Stimulated activated CD4-positive, alpha-beta T cell treated with anti-CD3 and anti-CD28 coated beads, Interleukin-12 subunit alpha, Interleukin-12 subunit beta, amount 100 ng/mL, for 48 hours (primary cell): ENCODE data around the gene PIP4K2B.
A peak's percentile ranks its signal among the peaks of the same experiment; 100 is the strongest.

Experiments used
- DNase-seq, 3 donors: peaks; one replicate each; pipeline ENCODE4 v3.0.0-alpha.2; 2020; ENCODE audit warnings: low read depth in 2 of 3, low spot score in 1 of 3

PIP4K2B gene

GRCh38 chr17:38779965-38780752 lies 19.2 kb downstream of the PIP4K2B start:
- DNase-seq = no peak

GRCh38 chr17:38777641-38778250 lies 21.6 kb downstream of the PIP4K2B start:
- no peak for DNase-seq

DNA sequence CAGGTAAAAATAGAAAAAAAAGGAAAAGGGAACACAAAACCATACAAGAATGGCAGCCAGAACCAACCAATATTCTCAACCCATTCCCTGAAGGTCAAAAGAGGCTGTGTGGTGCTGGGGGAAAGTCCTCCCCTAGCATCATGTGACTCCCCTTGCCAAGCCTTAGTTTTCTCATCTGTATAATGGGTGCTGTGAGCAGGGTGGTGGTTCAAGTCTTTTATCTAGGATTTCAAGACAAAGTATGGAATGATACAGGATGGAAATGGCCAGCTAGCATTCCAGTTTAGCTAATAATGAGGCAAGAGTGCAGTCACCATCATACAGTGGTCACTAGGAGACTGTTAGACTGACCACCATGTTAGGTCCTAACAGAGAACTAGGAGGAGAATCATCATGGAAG lies 26.1 kb downstream of the PIP4K2B start:
- no peak for DNase-seq

GRCh38 chr17:38768417-38768816 lies 30.9 kb downstream of the PIP4K2B start:
- no peak for DNase-seq

DNA sequence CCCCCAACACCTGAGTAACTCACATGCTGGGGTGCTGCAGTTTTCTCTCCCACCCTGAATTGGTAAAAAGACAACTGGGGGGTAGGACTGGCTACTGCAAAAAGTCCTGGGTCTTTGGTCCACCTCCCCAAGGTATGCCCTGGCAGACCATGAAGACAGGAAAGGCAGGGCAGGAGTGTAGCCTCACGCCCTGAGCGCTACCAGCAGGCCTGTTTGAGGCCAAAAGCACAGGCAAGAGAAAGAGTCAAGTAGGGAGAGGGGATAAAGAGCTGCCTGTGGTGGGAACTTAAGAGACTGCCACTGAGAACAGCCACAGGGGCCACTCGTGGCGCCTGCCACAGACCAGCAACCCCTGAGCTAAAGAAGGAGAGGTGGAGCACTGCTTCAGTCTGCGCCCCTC lies 33.0 kb downstream of the PIP4K2B start:
- no peak for DNase-seq

DNA sequence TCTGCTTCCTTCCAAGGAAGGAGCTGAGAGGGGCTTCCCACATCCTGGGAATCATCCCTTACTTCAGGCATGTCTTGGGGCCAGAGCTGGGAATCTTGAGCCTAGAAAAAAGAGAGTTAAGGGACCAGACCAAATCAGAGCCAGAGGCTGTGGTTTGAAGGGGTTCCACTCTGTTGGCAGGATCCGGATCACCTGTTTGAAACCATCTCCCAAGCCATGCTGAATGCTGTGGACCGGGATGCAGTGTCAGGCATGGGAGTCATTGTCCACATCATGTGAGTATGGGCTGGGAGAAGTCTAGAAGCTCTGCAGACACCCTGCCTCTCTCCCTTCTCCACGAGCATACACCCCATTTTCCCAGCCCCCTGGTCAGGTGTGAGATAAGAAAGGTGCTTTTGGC lies 37.1 kb downstream of the PIP4K2B start:
- no peak for DNase-seq

GRCh38 chr17:38761612-38762011 lies 37.7 kb downstream of the PIP4K2B start:
- DNase-seq = no peak

GRCh38 chr17:38753071-38753506 lies 46.3 kb downstream of the PIP4K2B start:
- no peak for DNase-seq

DNA sequence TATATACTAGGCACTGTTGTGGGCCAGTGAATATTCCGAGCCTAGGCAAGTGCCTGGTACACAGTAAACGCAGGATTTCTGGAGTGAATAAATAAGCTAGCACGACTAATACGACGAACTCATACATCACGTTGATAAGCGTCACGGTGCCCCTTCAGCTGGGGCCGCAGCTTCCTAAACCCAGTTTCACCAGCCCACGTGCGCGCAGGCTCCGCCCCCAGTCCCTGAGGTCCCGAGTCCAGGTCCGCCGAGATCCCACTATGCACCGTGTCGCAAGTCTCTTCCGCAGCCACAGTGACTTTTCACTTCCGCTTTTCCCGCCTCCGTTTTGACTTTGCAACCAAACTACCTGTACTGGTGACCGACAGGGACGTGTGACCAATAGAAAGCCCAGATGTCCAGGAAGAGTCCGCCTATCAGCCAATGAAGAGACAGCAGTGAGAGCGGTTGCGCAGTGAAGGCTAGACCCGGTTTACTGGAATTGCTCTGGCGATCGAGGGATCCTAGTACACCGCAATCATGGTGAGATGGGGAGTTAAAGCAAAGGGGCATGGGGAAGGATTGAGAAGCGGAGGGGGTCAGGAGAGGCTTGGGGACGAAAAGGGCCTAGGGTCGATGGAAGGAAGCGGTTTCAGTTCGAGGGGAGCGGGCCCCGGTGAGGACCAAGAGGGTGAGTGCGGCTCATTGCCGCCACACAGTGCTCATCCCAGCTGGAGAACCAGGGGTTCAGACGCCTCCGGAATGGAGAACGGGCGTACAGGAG lies 46.9 kb downstream of the PIP4K2B start, which contains the start of gene PSMB3:
PSMB3 (plus strand) TSS at position 434 of the 763 bp plus-strand sequence; CDS start at position 520, 86 bp downstream.
- peak; percentile 95 to 97 (median 97) for DNase-seq

- peak; percentile 77 to 91 (median 82) for DNase-seq
Measured at GRCh38 chr17:38751808-38752307, 47.5 kb downstream of the PIP4K2B start.

DNA sequence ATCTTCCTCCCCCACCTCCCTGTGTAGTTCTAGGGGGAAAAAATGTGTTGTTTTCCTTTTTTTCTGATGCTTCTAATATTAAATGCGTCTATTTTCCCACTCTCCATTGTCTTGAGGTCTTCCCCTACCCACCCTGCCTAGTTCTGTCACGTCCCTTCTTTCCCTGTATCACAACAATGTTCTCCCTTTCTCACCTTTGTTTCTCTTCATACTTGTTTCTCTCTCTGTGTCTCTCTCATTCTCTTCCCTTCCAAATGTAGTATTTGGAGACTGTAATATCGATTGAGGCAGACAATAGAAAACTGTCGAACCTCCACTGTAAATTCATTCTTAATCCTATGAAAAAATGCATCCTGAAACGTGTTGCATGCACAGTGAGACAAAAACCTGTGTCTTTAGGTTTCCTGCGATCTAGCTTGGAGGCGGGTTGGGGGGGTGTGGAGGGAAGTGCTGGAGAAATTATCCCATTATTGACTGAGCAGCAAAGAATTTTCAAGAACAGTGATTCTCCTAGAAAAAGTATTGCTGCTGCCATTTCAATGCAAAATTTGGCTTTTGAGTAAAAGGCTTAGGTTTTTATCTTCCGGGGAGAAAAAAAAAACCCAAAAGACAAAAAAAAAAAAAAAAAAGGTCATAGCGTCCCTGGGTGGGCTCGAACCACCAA lies 48.1 kb downstream of the PIP4K2B start:
- DNase-seq = no peak

DNA sequence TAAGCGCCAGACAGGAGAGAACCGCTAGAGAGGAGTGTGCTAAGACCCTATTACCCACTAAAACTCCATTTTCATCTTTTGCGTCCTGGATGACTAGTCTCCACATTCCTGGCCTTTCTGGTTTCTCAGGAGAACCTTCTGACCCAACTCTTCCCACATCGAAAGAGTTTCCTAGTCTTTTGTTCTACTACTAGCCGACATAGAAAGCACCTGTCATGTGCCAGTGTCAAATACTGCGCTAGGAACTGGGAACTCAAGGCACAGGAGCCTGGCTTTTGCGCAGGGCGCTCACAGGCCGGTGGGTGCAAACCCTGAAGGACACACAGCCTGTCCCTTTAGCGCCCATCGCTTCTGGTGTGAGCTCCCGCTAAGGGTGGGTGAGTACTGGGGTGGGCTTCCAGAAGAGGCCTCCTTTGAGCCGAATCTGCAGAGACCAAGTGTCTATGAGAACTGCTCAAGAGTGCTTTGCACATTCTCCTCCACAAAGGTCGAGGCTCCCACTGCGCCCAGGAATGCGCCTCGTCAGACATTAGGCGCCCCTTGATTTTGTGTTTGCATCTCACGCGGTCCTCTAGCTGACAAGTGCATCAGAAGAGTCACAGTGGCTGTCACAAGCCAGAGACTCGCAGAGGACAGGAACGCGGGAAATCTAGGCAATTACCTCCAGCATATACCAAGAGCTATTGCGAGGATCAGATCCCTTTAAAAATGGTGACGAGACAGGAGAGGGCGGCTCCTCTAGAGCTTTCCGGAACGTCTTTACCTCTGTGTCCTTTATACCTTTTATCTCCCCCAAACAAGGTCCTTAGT lies 48.8 kb downstream of the PIP4K2B start:
- DNase-seq = no peak

DNA sequence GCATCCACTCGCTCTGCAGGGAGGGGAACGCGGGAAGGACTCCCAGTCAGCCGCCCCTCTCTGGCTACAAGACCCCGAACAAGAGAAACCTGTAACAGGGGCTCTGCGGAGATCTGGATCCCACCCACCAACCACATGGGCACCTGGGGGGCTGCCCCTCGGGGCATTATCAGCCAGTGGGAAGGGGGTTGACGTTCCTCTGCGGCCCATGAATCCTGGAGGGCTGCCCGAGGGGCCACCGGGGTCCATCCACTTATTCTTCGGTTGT lies 49.4 kb downstream of the PIP4K2B start:
- no peak for DNase-seq

- DNase-seq = no peak
Measured at GRCh38 chr17:38749223-38750043, 49.9 kb downstream of the PIP4K2B start.

- no peak for DNase-seq
Measured at GRCh38 chr17:38748892-38749222, 50.5 kb downstream of the PIP4K2B start.

- no peak for DNase-seq
Measured at GRCh38 chr17:38748149-38748891, 51.0 kb downstream of the PIP4K2B start, which contains the start of gene PCGF2. TSS of gene PCGF2 (minus strand) at chr17:38748336. CDS start at chr17:38740402, 7,934 bp downstream.

- no peak for DNase-seq
Measured at GRCh38 chr17:38747463-38748148, 51.8 kb downstream of the PIP4K2B start.

DNA sequence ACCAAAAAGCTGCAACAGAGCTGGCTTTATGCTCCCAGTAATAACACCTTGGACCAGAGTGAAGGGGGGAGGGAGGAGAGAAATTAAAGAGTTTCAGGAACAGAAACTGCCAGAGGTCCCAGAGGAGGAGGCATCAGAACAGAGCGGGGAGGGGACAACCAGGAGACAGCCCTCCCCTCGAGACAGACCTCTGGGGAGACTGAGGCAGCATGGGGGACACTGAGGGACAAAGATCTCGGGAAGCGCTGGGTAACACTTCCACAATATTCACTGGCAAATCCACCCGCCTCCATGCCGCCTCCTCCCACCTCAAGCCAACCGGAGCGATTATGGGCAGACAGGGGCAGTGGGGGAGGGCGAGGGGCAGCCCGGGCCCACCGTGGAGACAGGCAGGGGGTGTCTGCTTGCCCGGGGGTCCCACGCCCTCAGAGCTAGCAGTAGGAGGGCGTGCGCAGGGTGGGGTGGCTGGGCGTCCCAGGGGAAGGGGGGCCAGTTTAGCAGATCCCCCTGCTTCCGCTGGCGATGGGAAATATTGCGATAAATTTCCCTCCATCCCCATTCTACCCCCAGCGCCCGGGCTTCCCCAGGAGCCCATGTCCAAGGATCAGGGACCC lies 52.4 kb downstream of the PIP4K2B start:
- no peak for DNase-seq
